Retina (tissue), 1 donor: ENCODE results near the gene EPB41L1.

Experiments
- DNase-seq: peaks from one replicate; pipeline ENCODE4 v3.0.0-alpha.2; 2016

The EPB41L1 gene

GRCh38 chr20:36155991-36156390, 1.5 kb downstream of the EPB41L1 start:
- DNase-seq: no peak

DNA sequence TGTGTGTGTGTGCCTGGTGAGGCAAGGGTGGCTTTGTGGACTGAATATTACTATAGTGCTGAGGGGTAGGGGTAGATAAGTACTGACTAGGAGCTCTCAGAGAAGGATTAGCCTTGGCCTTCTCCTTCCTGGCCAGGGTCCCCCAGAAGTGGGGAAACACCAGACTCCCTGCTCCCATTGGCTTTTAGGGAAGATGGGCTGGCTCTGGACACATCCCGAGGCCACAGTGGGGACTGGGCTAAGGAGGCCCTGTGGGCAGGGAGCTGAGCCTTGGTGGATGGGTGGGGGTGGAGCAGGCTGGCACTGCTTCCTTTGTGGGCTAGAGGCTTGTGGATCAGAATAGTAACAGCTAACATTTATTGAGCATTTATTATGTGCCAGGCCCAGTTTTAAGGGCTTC, 3.1 kb downstream of the EPB41L1 start:
- no peak for DNase-seq

GRCh38 chr20:36158160-36158741, 3.7 kb downstream of the EPB41L1 start:
- DNase-seq: no peak

DNA sequence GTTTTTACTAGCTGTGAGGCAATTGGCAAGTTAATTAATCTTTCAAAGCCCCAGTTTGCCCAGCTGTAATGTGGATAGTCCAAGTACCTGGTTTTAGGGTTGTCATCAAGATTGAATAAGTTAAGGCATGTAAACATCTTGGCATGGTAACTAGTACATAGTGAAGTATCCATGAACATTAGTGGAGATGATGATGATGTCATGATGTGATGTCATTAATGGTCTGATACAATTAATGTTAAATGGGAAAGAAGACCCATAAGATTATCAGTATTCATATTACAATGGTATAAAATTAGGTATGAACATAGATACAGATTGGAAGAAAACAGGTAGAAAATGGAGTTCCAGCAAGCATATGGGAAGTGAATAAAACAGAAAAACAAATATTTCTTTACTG, 5.3 kb downstream of the EPB41L1 start:
- no peak for DNase-seq

DNA sequence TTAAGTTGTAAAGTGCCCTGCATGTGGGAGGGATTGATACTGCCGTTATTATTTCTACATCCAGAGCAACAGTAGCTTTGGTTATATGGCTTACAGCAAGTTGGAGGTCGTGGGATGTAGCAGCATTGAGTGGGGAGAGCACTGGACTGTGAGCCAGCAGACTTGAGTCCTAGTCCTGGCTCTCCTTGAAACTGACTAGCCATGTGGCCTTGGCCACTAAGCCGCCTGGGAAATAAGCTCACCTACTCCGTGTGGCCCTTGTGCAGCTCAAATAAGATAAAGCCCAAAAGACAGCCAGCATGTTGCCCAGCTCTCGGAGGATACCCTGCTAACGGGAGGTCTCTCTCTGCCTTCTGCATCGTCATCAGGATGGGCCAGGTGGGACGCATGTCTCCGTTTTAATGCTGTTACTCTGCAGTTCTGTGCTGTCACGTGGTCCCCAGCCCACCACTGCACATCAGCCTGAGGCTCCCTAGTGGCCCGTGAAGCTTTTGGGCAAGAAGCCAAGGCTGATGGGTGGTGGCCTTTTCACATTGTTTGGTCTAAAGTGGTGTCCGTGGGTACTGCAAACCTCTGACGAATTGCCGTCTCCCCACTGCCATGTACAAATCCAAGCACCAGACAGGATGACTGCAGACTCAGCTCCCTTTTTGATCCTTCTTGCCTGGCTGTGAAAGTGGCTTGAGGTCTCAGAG, 7.9 kb downstream of the EPB41L1 start:
- DNase-seq: no peak

DNA sequence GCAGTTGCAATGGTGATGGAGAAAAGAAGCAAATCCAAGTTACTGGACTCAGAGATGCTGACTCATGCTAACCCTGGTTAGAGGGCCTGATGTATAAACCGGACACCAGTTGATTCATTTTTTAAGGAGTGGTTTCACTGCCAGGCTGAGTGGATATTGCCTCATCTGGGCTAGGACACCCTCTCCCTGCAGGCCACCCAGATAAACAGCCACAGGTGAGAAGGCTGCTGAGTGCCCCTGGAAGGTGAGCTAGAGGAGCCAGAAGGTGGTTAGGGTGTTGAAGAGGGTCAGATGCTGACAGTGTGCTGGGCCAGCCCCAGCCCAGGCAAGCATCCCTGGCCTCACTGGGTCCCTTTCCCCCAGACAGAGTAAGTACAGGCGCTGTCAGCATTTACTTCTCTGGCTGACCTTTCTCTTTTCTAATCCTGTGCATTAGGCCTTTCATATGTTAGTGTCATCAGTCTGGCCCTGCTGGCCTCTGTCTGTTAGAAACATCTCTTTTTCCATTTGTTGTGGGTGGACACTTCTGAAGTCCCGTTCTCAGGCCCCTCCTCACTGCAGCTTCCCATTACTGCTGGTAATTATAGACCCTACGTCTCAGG, 13.5 kb downstream of the EPB41L1 start:
- no peak for DNase-seq

GRCh38 chr20:36170542-36171215, 16.1 kb downstream of the EPB41L1 start:
- no peak for DNase-seq

GRCh38 chr20:36173451-36173933, 19.0 kb downstream of the EPB41L1 start:
- peak; percentile 90 for DNase-seq

- no peak for DNase-seq
Measured at GRCh38 chr20:36175016-36175415, 20.5 kb downstream of the EPB41L1 start.

DNA sequence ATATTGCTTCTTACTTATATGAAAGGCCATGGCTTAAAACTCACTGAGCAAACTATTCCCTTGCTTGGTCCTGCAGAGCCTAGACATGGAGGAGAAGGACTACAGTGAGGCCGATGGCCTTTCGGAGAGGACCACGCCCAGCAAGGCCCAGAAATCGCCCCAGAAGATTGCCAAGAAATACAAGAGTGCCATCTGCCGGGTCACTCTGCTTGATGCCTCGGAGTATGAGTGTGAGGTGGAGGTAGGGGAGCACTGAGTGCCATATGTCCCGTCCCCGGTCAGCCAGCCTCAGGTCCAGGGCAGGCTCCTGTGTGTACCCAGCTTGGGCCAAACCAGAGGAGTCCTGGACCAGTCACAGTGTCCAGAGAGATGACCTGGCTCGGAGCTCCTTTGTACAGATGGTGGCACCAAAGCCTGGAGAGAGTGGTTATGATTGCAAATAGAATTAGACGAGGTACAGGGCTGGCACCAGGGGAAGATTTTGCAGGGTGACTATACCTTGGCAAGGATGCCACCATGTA, 21.0 kb downstream of the EPB41L1 start:
- DNase-seq: no peak

DNA sequence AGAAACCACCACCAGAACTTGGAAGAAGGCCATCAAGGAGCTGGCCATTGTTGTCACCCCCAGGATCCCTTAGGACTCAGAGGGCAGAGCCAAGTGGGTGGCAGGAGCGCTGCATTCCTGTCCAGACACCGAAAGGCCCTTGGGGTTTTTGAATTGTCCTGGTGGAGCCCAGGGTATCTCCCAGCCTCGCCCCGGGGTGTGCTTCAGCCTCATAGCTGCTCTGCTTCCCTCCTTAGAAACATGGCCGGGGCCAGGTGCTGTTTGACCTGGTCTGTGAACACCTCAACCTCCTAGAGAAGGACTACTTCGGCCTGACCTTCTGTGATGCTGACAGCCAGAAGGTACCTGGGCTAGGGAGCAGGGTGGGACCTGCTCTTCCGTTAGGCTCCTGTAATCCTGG, 23.2 kb downstream of the EPB41L1 start:
- DNase-seq: no peak

DNA sequence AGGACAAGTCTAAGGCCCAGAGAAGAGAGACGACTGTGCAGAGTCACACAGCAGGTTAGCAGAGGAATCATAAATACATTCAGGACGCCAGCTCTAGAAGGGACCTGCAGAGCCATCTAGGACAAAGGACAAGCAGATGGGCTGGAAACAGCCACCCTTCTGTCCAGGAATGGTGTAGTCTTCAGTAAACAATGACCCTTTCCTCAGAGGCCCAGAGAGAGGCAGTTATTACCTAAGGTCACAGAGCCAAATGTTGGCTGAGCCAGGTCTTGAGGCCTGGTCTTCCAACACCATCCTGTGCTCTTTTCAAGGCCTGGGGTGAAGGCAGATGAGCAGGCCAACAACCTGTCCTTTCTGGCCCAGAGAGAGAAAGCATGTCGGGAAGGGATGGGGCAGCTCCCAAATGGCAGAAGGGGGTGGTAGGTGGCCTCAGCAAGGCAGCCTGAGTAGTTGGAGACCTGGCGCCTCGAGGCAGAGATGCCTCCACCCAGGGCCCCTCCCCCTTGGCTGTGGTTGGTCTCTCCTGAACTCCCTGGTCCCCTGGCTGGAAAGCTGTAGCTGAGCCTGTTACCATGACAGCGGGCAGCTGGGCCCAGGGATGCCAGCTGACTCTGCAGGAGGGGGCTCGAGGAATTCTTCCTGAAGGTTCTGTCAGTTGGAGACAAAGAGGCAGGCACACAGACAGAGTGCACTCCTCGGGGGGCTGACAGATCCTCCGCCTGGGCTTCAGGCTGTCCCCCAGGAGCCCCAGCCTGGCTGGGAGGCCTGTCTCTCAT, 24.8 kb downstream of the EPB41L1 start:
- peak; percentile 92 for DNase-seq

GRCh38 chr20:36180323-36180722, 25.8 kb downstream of the EPB41L1 start:
- no peak for DNase-seq

DNA sequence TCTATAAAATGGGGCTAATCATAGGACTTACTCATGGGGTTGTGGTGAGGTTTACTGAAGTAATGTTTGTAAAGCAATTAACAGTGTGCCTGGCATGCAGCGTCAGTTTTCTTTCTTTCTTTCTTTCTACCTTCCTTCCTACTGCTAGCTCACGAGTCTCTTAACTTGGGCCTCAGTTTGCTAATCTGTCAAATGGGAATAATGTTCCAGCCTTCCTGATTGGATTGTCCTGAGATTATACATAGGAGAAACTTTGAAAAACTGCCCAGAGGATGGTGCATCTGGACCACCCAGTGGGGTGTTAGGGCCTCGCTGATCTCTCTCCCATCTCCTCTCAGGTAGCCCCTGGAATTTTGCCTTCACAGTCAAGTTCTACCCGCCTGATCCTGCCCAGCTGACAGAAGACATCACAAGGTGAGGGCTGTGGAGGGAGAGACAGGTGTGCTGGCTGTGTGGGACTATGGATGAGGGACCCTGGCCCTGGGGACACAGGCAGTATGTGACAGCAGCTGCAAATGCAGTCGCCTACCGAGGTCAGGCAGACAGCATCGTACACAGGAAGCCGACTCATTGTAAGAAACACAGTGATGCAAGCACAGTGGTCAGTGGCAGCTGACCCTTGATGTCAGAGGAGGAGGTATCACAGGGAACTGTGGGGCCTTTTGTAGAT, 27.5 kb downstream of the EPB41L1 start:
- no peak for DNase-seq

DNA sequence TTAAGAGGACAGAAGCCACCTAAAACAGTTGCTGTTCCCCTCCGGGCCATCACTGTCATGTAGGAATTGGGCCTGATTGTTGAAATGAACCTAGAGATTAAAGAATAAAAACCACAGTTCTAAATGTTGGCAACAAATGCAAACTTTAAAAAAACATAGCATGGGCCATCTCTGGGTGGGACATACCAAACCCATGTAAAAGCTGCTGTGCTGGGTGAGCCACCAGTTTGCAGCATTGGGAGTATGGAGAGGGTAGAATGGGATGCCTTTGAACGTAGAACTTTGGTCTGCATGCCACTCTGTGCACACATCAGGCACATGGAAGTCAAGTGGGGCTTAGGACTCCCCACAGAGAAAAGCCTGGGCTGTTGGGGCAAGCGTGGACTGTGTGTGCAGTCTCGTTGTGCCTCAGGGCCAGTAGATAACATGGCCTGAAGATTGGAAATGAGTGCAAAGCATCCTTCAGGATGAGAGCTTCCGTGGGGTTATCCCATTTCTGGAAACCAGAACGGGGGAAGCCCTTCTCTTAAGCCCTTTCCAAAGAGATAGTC, 28.1 kb downstream of the EPB41L1 start:
- DNase-seq: no peak

- no peak for DNase-seq
Measured at GRCh38 chr20:36183155-36183944, 28.8 kb downstream of the EPB41L1 start.

- no peak for DNase-seq
Measured at GRCh38 chr20:36184816-36185776, 30.6 kb downstream of the EPB41L1 start.

- DNase-seq: no peak
Measured at GRCh38 chr20:36193977-36194712, 39.6 kb downstream of the EPB41L1 start.

DNA sequence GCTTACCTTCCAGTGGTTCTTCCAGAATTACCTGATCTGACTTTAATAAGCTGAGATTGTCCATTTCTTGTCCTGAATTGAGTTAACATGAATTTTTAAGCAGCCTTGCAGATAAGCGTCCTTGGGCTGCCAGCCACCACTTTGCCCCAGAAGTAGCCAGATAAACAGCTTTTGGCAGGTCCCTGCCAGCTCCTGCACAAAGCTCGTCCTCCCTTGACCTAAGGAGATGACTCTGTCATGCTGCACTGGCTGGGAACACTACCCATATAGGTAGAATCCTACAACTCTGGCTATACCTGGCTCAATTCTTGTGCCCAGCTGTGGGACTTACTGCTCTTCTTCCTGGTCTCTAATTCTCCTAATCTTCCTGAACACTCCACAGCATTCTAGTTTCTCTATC, 42.1 kb downstream of the EPB41L1 start:
- DNase-seq: no peak
